ENCODE results near the gene DHFR2.

DNA sequence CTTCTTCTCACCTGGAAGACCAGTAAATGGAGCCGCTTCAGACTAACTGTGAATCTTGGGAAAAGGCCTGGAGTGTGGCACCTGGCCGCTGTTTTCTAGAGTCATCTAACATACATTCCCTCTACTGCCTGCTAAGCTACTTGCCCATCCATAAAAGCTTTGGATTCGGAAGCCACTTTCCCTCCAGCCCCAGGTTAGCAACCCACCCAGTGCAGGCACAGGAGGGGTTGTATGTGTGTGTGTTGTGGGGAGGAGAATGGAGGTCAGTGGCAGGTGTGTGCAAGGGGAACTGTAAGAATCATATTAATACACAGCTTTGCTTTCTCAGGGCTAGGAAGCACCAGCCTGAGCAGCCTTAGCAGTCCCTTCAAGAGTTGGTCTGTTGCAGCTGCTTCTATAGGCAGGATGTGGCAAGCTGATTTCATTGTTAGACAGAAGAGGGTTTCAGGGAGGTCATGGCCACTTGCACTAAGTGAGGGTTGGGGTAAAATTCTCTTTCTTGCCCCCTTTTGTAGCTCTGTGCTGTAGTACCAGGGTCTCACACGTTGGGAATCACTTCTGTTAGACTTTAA is 9.1 kb upstream of the DHFR2 start:
- TF ChIP-seq, protein P1, sequence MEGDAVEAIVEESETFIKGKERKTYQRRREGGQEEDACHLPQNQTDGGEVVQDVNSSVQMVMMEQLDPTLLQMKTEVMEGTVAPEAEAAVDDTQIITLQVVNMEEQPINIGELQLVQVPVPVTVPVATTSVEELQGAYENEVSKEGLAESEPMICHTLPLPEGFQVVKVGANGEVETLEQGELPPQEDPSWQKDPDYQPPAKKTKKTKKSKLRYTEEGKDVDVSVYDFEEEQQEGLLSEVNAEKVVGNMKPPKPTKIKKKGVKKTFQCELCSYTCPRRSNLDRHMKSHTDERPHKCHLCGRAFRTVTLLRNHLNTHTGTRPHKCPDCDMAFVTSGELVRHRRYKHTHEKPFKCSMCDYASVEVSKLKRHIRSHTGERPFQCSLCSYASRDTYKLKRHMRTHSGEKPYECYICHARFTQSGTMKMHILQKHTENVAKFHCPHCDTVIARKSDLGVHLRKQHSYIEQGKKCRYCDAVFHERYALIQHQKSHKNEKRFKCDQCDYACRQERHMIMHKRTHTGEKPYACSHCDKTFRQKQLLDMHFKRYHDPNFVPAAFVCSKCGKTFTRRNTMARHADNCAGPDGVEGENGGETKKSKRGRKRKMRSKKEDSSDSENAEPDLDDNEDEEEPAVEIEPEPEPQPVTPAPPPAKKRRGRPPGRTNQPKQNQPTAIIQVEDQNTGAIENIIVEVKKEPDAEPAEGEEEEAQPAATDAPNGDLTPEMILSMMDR (IDR thresholded peaks at IDR 0.05), result no peak
- no peak for TF ChIP-seq POLR2AphosphoS5 (IDR thresholded peaks at IDR 0.05)
- no peak for TF ChIP-seq POLR2A (IDR thresholded peaks at IDR 0.05)
